Left renal cortex interstitium (tissue), 4 donors: ENCODE measurements around the gene CSNK1G2. TPM values are rescaled to one million over a fixed set of nuclear protein-coding genes. Genes with fewer than 3 reads are reported as not detected.
"Not testable (repeated sequence)": the region's sequence is repeated elsewhere in the genome, so short reads cannot be mapped to it uniquely, and the experiment has no call there.

ENCODE experiments used
- DNase-seq, 4 donors: peaks; one replicate each; pipeline ENCODE4 v3.0.0-alpha.2; 2013; ENCODE audit warnings: low read depth in 4 of 4, low spot score in 2 of 4, missing footprints in 1 of 4
- polyA plus RNA-seq, 4 donors: library from polyadenylated mRNA; unstranded; fragments of 120-200 nt; gene quantifications; one replicate each; pipeline ENCODE4 v1.2.1, GENCODE V29; 2013; ENCODE audit not compliant: insufficient read length in 4 of 4

CSNK1G2 gene
- polyA plus RNA-seq, 4 donors, result 44.8 to 82.8 (median 68.9) TPM

- no peak for DNase-seq
Measured at GRCh38 chr19:1986357-1987162, 45.6 kb downstream of the CSNK1G2 start.

GRCh38 chr19:1987197-1988187 lies 46.5 kb downstream of the CSNK1G2 start:
- DNase-seq, result no peak

GRCh38 chr19:1988464-1988863 lies 47.5 kb downstream of the CSNK1G2 start:
- DNase-seq, result not testable (repeated sequence)

- DNase-seq, result no peak
Measured at GRCh38 chr19:1989513-1990229, 48.7 kb downstream of the CSNK1G2 start.

- DNase-seq, result no peak
Measured at GRCh38 chr19:1990230-1991017, 49.5 kb downstream of the CSNK1G2 start.

- no peak for DNase-seq
Measured at GRCh38 chr19:1991018-1991913, 50.3 kb downstream of the CSNK1G2 start.

GRCh38 chr19:1992759-1993260 lies 51.8 kb downstream of the CSNK1G2 start:
- no peak for DNase-seq

- DNase-seq, result no peak
Measured at GRCh38 chr19:1997353-1998233, 56.6 kb downstream of the CSNK1G2 start.

GRCh38 chr19:1998712-1999708 lies 58.0 kb downstream of the CSNK1G2 start:
- no peak for DNase-seq

- no peak for DNase-seq
Measured at GRCh38 chr19:1999856-2000515, 59.0 kb downstream of the CSNK1G2 start.

GRCh38 chr19:2003874-2004273 lies 62.9 kb downstream of the CSNK1G2 start:
- no peak for DNase-seq

- DNase-seq, result no peak
Measured at GRCh38 chr19:2010135-2010668, 69.2 kb downstream of the CSNK1G2 start.

GRCh38 chr19:2011169-2011568 lies 70.2 kb downstream of the CSNK1G2 start:
- DNase-seq, result no peak

GRCh38 chr19:2012941-2013682 lies 72.1 kb downstream of the CSNK1G2 start:
- no peak for DNase-seq

GRCh38 chr19:2013683-2013961 lies 72.7 kb downstream of the CSNK1G2 start:
- DNase-seq, result no peak
